ENCODE data around the gene FBXL15.
"Not testable (repeated sequence)": the region's sequence is repeated elsewhere in the genome, so short reads cannot be mapped to it uniquely, and the experiment has no call there.

The FBXL15 gene

GRCh38 chr10:102431452-102432124 lies 11.0 kb downstream of the FBXL15 start:
- peak; percentile 41 for DNase-seq

GRCh38 chr10:102432162-102432950 lies 11.7 kb downstream of the FBXL15 start, which contains the start of gene CUEDC2:
Gene CUEDC2 (minus strand): TSS chr10:102432574. CDS start chr10:102425188, 7,386 bp downstream.
- DNase-seq: peak; percentile 92

GRCh38 chr10:102433619-102434046 lies 13.0 kb downstream of the FBXL15 start:
- no peak for DNase-seq

DNA sequence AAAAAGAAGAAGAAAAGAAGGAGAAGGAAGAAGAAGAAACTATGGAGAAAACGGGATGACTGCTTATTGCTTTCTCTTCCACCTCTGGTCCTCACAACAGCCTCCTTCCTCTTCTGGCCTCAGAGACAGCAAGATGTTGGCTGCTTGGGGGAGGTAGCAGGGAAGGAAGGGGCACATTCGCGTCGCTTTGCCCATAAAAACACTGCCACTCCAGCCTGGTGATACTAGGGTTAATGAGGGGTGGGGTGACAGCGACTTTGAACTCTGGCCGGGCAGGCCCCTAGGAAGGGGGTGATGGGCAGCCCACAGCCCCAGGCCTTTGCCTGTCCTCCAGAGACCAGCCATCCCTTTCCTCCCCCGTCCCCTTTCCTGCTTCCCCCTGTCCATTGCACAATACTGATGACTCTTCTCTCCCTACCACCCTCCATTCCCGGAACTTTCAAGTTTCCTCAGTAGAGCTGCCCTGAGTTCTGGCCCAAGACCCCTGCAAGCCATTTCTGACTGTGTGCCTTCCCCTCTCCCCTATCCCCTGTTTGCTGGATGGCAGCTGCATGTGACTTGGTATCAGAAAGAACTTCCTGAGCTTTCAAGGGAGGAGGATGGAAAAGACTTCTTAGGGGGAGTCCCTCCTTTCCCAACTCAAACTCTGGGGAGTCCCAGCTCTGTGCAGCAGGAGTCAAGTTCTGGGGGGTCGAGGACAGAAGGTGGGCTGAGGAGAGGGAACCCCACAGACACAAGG lies 13.9 kb downstream of the FBXL15 start:
- no peak for DNase-seq

DNA sequence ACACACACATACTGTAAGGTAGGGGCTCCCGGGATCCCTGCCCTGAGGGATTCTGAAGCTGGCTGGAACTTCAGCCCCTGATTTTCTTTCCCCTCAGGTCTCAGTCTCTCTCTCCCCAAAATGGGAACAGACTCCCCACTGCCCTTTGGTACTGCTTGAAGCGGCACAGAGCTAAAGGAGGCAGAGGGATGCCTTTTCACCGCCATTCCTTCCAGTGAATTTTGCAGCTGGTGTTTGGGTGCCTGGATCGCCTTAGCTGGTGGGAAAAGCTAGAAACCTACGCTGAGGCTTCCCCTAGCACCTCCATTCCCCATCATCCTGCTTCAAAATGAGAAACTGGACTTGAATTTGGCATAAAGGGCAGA lies 14.5 kb downstream of the FBXL15 start:
- DNase-seq: no peak

GRCh38 chr10:102435529-102436233 lies 15.0 kb downstream of the FBXL15 start:
- DNase-seq: no peak

DNA sequence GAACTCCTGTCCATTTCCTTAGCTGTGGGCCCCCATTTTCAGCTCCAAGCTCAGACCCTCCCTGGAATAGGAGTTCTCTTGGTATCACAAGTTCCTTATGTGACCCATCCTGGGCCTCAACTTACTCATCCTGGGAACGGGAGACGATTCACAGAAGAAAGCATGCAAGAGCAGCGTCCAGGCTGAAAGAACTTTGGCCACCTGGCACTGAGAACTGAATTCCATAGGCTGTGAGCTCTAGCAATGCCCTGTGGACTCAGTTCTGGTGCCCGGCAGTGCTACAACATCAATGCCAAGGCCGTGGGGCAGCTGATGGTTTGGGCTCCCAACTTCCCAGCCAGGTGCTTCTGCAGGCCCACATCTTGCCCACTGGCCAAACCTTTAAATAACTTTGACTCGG lies 15.7 kb downstream of the FBXL15 start:
- no peak for DNase-seq

DNA sequence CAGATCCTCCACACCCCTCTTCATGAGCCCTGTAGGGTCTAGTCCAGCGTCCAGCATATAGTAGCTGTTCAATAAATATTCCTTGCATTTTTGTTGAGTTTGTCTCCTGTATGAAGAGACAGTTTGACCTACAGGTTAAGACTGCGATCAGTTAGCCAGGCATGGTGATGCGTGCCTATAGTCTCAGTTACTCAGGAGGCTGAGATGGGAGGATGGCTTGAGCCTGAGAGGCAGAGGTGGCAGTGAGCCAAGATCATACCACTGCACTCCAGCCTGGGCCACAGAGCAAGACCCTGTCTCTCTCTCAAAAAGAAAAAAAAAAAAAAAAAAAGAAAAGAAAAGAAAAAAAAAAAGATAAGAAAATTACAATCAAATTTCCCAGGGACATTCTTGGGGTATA lies 16.9 kb downstream of the FBXL15 start:
- no peak for DNase-seq

GRCh38 chr10:102438374-102438773 lies 17.7 kb downstream of the FBXL15 start:
- no peak for DNase-seq

- no peak for DNase-seq
Measured at GRCh38 chr10:102444851-102445250, 24.2 kb downstream of the FBXL15 start.

GRCh38 chr10:102449321-102450123 lies 28.9 kb downstream of the FBXL15 start:
- DNase-seq: peak; percentile 85

- DNase-seq: no peak
Measured at GRCh38 chr10:102450124-102450373, 29.4 kb downstream of the FBXL15 start.

DNA sequence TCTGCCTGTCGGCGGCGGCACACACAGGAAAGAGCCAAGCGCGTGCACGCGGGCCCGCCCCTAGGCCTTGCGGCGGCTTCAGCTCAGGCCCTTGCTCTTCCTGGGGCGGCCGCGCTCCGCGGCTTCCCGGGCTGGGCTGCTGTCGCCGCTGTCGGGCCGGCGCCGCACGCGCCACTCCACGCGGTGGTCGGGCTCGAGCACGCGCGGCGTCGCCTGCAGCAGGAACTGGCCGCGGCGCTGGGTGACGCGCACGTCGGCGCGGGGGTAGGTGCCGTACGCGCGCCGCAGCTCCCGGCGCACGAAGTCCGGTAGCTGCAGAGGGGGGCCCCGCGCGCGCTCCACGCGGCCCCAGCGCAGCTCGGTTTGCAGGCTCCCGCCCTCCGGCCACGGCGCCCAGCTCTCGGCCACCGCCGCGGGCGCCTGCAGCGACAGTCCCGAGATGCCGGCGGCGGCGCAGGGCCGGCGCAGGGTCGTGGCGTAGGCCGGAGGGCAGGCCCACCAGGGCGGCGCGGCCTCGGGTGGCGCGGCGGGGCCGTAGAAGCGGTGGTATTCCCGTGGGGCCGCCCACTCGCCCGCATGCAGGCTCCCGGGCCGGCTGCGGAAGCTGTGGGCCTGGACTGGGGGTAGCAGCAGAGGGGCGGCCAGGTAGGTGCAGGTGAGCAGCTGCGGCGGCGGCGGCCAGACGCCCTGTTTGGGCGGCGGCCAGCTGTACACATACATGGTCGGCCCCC lies 29.9 kb downstream of the FBXL15 start:
- peak; percentile 74 for DNase-seq

GRCh38 chr10:102451105-102451969 lies 30.7 kb downstream of the FBXL15 start, which contains the start of gene C10orf95:
Gene C10orf95 (minus strand): TSS chr10:102451543. CDS start chr10:102451093, 450 bp downstream.
- peak; percentile 15 for DNase-seq

GRCh38 chr10:102452672-102453340 lies 32.2 kb downstream of the FBXL15 start:
- no peak for DNase-seq

DNA sequence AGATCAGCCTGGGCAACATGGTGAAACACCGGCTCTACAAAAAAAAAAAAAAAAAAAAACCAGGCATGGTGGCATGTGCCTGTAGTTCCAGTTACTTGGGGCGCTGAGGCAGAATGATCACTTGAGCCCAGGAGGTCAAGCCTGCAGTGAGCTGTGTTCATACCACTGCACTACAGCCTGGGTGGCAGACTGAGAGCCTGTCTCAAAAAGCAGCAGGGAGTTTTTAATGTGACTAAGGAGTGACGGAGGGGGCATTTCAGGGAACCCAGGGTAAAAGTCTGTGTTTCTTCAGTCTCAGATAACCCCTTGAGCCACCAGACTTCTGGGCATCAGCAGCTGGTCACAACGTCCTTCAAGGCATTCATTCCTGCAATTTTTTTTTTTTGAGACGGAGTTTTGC lies 32.9 kb downstream of the FBXL15 start:
- DNase-seq: no peak

GRCh38 chr10:102454662-102455487 lies 34.2 kb downstream of the FBXL15 start:
- DNase-seq: not testable (repeated sequence)

DNA sequence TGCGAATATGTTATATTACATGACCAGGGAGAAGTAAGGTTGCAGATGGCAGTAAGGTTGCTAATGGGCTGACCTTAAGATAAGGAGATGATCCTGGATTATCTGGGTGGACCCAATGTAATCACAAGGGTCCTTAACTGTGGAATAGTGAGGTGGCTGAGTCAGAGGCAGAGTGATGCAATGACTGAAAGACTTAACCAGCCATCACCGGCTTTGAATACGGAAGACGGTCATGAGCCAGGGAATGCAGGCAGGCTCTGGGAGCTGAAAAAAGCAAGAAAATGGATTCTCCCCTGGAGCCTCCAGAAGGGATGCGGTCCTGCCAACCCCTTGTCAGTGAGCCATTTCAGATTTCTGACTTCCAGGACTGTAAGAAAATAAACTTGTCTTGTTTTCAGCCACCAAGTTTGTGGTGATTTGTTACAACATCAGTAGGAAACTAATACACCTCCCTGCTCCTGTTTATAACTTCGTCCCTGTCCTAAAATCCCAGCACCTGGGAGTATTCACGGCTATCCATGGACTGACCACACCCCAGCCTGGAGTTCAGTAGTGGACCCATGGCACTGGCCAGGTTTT lies 35.3 kb downstream of the FBXL15 start:
- DNase-seq: no peak
